HEK293 (cell line): ENCODE measurements around the gene DDX52.

Source experiments
- CTCF ChIP-seq: fragments of 450-650 bp; formaldehyde crosslinking; IDR thresholded peaks from 2 replicates; pipeline ENCODE4 v1.5.1; 2016; ENCODE audit warnings: missing biosample characterization, missing genetic modification characterization
- PRDM1 ChIP-seq: fragments of 450-650 bp; formaldehyde crosslinking; IDR thresholded peaks from 2 replicates; pipeline ENCODE4; 2016; ENCODE audit warnings: missing biosample characterization, missing genetic modification characterization
- PRDM6 ChIP-seq: fragments of 450-650 bp; formaldehyde crosslinking; IDR thresholded peaks from 2 replicates; pipeline ENCODE4 v1.5.1; 2017; ENCODE audit warnings: missing biosample characterization, missing genetic modification characterization
- YY1 ChIP-seq: fragments of 450-650 bp; formaldehyde crosslinking; IDR thresholded peaks from 2 replicates; pipeline ENCODE4 v1.5.1; 2018; ENCODE audit warnings: missing biosample characterization, missing genetic modification characterization
- ZBTB7A ChIP-seq: fragments of 450-650 bp; formaldehyde crosslinking; IDR thresholded peaks from 2 replicates; pipeline ENCODE4 v1.5.1; 2016; ENCODE audit warnings: low read depth, missing biosample characterization, missing genetic modification characterization
- ZNF140 ChIP-seq: fragments of 450-650 bp; formaldehyde crosslinking; IDR thresholded peaks from 2 replicates; pipeline ENCODE4 v1.5.1; 2016; ENCODE audit warnings: missing biosample characterization, missing genetic modification characterization
- ZNF18 ChIP-seq: fragments of 450-650 bp; formaldehyde crosslinking; IDR thresholded peaks from 2 replicates; pipeline ENCODE4 v1.5.1; 2016; ENCODE audit warnings: missing biosample characterization, missing genetic modification characterization
- ZNF274 ChIP-seq, 2 experiments: fragments of 200-500 bp in 1 of 2; fragments of 450-650 bp in 1 of 2; sonication (Bioruptor generic) in 1 of 2; formaldehyde crosslinking in 1 of 2; IDR thresholded peaks; 2 replicates each; pipeline versions ENCODE4 v1.5.1 to v1.6.1; 2014 to 2016; ENCODE audit warnings: borderline replicate concordance in 1 of 2, inconsistent platforms in 1 of 2, low read length in 1 of 2, missing biosample characterization in 1 of 2, missing genetic modification characterization in 1 of 2
- ZNF362 ChIP-seq: fragments of 450-650 bp; formaldehyde crosslinking; IDR thresholded peaks from 2 replicates; pipeline ENCODE4 v1.5.1; 2016; ENCODE audit warnings: missing biosample characterization, missing genetic modification characterization
- ZNF501 ChIP-seq: fragments of 450-650 bp; formaldehyde crosslinking; IDR thresholded peaks from 2 replicates; pipeline ENCODE4 v1.5.1; 2016; ENCODE audit warnings: missing biosample characterization, missing genetic modification characterization
- ZNF513 ChIP-seq: fragments of 450-650 bp; IDR thresholded peaks from 2 replicates; pipeline ENCODE4 v1.5.1; 2018; ENCODE audit warnings: missing biosample characterization, missing genetic modification characterization
- ZNF639 ChIP-seq: fragments of 450-650 bp; formaldehyde crosslinking; IDR thresholded peaks from 2 replicates; pipeline ENCODE4 v1.5.1; 2016; ENCODE audit warnings: missing biosample characterization, missing genetic modification characterization
- ZNF776 ChIP-seq: fragments of 450-650 bp; formaldehyde crosslinking; IDR thresholded peaks from 2 replicates; pipeline ENCODE4 v1.5.0; 2017; ENCODE audit warnings: missing biosample characterization, missing genetic modification characterization, borderline replicate concordance
- TF ChIP-seq, protein P1 (sequence below): fragments of 450-650 bp; formaldehyde crosslinking; IDR thresholded peaks from 2 replicates; pipeline ENCODE4 v1.5.1; 2016; ENCODE audit warnings: missing biosample characterization, missing genetic modification characterization

DNA sequence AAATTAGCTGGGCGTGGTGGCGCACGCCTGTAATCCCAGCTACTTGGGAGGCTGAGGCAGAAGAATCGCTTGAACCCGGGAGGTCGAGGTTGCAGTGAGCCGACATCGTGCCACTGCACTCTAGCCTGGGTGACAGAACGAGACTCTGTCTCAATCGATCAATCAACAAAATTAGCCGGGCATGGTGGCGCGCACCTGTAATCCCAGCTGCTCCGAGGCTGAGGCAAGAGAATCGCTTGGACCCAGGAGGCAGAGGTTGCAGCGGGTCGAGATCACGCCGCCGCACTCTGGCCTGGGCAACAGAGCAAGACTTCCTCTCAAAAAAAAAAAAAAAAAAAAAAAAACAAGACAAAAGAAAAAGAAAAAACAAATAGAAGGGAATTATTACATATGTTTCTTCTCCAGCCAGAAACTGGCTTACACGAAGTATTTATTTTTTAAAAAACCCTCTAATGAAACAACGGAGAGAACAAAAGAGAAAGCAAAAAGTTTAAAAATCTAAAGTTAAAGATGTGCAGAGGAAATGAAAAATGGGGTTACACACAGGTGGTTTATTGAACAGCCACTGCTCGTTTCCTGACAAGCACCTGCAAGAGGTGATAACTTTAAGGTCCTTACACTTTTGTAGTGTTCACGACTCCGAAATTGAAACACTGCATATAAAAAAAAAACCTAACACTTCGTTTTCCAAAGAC is 35.5 kb downstream of the DDX52 start:
- TF ChIP-seq ZNF513, result no peak
- no peak for TF ChIP-seq ZBTB7A (tag by site-specific recombination)
- no peak for TF ChIP-seq ZNF639 (tag by site-specific recombination)
- TF ChIP-seq, protein P1, sequence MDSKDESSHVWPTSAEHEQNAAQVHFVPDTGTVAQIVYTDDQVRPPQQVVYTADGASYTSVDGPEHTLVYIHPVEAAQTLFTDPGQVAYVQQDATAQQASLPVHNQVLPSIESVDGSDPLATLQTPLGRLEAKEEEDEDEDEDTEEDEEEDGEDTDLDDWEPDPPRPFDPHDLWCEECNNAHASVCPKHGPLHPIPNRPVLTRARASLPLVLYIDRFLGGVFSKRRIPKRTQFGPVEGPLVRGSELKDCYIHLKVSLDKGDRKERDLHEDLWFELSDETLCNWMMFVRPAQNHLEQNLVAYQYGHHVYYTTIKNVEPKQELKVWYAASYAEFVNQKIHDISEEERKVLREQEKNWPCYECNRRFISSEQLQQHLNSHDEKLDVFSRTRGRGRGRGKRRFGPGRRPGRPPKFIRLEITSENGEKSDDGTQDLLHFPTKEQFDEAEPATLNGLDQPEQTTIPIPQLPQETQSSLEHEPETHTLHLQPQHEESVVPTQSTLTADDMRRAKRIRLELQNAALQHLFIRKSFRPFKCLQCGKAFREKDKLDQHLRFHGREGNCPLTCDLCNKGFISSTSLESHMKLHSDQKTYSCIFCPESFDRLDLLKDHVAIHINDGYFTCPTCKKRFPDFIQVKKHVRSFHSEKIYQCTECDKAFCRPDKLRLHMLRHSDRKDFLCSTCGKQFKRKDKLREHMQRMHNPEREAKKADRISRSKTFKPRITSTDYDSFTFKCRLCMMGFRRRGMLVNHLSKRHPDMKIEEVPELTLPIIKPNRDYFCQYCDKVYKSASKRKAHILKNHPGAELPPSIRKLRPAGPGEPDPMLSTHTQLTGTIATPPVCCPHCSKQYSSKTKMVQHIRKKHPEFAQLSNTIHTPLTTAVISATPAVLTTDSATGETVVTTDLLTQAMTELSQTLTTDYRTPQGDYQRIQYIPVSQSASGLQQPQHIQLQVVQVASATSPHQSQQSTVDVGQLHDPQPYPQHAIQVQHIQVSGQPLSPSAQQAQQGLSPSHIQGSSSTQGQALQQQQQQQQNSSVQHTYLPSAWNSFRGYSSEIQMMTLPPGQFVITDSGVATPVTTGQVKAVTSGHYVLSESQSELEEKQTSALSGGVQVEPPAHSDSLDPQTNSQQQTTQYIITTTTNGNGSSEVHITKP, result no peak
- TF ChIP-seq PRDM1, result no peak
- no peak for TF ChIP-seq PRDM6
- TF ChIP-seq ZNF362 (tag by site-specific recombination), result 0 out of 2 replicates have a peak, but pooled peaks have one; percentile 50
- no peak for TF ChIP-seq CTCF
- TF ChIP-seq YY1 (tag by site-specific recombination), result no peak
- TF ChIP-seq ZNF274 (IDR thresholded peaks at IDR 0.05; ENCODE audit: low read length), result no peak
- TF ChIP-seq ZNF274 (tag by site-specific recombination; IDR thresholded peaks at IDR 0.05; ENCODE audit: borderline replicate concordance), result no peak
- TF ChIP-seq ZNF18, result no peak
- TF ChIP-seq ZNF501 (tag by site-specific recombination), result no peak
- no peak for TF ChIP-seq ZNF140 (tag by site-specific recombination)
- TF ChIP-seq ZNF776 (tag by site-specific recombination), result no peak
